ENCODE measurements around the gene FYN. TPM values are rescaled to one million over a fixed set of nuclear protein-coding genes. Genes with fewer than 3 reads are reported as not detected.
A peak's percentile ranks its signal among the peaks of the same experiment; 100 is the strongest.

Gene FYN
- total and polyA plus RNA-seq, 10 of the 15 experiments (the other 5 are each of a cell fraction or from before 2014, with no cell fraction given), result 51.4 to 247 (median 138) TPM

DNA sequence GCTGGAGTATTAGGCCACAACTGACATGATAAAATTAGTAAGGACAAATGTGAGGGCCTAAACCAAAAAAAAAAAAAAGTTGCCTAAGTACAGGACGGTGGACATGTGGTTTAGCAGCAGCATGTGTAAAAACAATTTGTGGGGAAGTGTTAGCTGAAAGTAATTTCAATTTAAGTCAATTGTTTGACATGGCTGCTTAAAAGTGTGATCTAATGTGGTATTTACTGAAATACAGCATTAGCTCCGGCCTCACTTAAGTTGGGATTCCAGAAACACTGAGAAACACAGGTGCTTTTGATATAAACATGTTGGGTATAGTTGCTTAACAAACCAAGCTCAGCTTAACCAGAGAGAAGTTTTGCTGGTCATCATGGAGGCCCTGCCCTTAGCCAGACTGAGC, 119.7 kb downstream of the FYN start (continued):
- TF ChIP-seq, protein P1, sequence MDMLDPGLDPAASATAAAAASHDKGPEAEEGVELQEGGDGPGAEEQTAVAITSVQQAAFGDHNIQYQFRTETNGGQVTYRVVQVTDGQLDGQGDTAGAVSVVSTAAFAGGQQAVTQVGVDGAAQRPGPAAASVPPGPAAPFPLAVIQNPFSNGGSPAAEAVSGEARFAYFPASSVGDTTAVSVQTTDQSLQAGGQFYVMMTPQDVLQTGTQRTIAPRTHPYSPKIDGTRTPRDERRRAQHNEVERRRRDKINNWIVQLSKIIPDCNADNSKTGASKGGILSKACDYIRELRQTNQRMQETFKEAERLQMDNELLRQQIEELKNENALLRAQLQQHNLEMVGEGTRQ (IDR thresholded peaks at IDR 0.05; ENCODE audit: borderline replicate concordance, low read depth, low read length), result no peak
- TF ChIP-seq ZNF384 (IDR thresholded peaks at IDR 0.05; ENCODE audit: borderline replicate concordance, low read depth, low read length), result peak; percentile 91
- TF ChIP-seq, protein P2, sequence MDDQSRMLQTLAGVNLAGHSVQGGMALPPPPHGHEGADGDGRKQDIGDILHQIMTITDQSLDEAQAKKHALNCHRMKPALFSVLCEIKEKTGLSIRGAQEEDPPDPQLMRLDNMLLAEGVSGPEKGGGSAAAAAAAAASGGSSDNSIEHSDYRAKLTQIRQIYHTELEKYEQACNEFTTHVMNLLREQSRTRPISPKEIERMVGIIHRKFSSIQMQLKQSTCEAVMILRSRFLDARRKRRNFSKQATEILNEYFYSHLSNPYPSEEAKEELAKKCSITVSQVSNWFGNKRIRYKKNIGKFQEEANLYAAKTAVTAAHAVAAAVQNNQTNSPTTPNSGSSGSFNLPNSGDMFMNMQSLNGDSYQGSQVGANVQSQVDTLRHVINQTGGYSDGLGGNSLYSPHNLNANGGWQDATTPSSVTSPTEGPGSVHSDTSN (IDR thresholded peaks at IDR 0.05; ENCODE audit: insufficient replicate concordance, low read depth, low read length), result no peak
- TF ChIP-seq SMARCA5 (IDR thresholded peaks at IDR 0.05), result no peak
- TF ChIP-seq SRF (IDR thresholded peaks at IDR 0.05; ENCODE audit: low read depth in 2 of 2, low read length in 2 of 2), result no peak
- TF ChIP-seq RAD21 (IDR thresholded peaks at IDR 0.05; ENCODE audit: insufficient read depth, low read depth, low read length), result no peak
- TF ChIP-seq, protein P3, sequence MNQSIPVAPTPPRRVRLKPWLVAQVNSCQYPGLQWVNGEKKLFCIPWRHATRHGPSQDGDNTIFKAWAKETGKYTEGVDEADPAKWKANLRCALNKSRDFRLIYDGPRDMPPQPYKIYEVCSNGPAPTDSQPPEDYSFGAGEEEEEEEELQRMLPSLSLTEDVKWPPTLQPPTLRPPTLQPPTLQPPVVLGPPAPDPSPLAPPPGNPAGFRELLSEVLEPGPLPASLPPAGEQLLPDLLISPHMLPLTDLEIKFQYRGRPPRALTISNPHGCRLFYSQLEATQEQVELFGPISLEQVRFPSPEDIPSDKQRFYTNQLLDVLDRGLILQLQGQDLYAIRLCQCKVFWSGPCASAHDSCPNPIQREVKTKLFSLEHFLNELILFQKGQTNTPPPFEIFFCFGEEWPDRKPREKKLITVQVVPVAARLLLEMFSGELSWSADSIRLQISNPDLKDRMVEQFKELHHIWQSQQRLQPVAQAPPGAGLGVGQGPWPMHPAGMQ (IDR thresholded peaks at IDR 0.05; ENCODE audit: borderline replicate concordance), result no peak
- TF ChIP-seq ZNF24 (IDR thresholded peaks at IDR 0.05), result no peak
- no peak for TF ChIP-seq SUZ12 (IDR thresholded peaks at IDR 0.05; ENCODE audit: unreplicated experiment)
- no peak for TF ChIP-seq TCF12 (IDR thresholded peaks at IDR 0.05; ENCODE audit: low read depth, low read length)
- no peak for TF ChIP-seq ZNF622 (IDR thresholded peaks at IDR 0.05)
